ENCODE data around the gene ARHGAP24. TPM values are rescaled to one million over a fixed set of nuclear protein-coding genes. Genes with fewer than 3 reads are reported as not detected.

The ARHGAP24 gene
- total and polyA plus RNA-seq, 2 experiments from 2014 or later = 19.5 to 29.6 TPM

DNA sequence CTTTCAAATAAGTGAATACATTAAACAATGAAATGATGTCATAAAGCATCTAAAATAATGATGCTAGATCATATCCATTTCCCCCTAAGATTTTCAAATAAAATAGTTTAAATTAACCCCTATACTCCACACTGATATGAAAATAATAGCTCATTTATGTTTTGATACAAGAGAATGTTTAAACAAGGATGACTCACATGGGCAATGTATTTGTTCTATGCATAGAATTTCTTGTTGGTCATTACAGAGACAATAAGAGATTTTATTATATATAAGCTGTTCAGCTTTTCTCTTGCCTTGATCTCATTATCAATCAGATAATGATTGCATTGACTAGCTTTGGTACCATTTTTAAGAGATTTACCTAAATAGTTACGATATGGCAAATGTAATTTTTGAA is 411.7 kb downstream of the ARHGAP24 start:
- TF ChIP-seq EZH2phosphoT487 (IDR thresholded peaks at IDR 0.05; ENCODE audit: low read depth, severe bottlenecking, unreplicated experiment) (no peak), EZH2 (IDR thresholded peaks at IDR 0.05; ENCODE audit: borderline replicate concordance) (no peak)
- TF ChIP-seq, protein P1, sequence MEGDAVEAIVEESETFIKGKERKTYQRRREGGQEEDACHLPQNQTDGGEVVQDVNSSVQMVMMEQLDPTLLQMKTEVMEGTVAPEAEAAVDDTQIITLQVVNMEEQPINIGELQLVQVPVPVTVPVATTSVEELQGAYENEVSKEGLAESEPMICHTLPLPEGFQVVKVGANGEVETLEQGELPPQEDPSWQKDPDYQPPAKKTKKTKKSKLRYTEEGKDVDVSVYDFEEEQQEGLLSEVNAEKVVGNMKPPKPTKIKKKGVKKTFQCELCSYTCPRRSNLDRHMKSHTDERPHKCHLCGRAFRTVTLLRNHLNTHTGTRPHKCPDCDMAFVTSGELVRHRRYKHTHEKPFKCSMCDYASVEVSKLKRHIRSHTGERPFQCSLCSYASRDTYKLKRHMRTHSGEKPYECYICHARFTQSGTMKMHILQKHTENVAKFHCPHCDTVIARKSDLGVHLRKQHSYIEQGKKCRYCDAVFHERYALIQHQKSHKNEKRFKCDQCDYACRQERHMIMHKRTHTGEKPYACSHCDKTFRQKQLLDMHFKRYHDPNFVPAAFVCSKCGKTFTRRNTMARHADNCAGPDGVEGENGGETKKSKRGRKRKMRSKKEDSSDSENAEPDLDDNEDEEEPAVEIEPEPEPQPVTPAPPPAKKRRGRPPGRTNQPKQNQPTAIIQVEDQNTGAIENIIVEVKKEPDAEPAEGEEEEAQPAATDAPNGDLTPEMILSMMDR (IDR thresholded peaks at IDR 0.05; ENCODE audit: poor library complexity) = no peak
- Histone ChIP-seq H3K4me1 (ENCODE audit: insufficient read depth) (no peaks in the 10 kb centered on the region), H3K9me2 (replicated peaks; ENCODE audit: insufficient read depth) (no peaks in the 10 kb centered on the region), H3K27ac (no peak overlapping the region), H3K9me3 (ENCODE audit: low read depth) (no peaks in the 10 kb centered on the region), H3K4me2 (no peak overlapping the region), H3K79me2 (no peaks in the 10 kb centered on the region), H3K36me3 (replicated peaks; ENCODE audit: insufficient read depth, low read depth) (no peaks in the 10 kb centered on the region), H3K27me3 (no peaks in the 10 kb centered on the region), H4K20me1 (ENCODE audit: insufficient read depth, poor library complexity, severe bottlenecking) (no peaks in the 10 kb centered on the region), H3K4me3 (no peak overlapping the region), H2AFZ (no peak overlapping the region)
- 100% methylated on average over 1 of the region's 1 CpG for WGBS (ENCODE audit: low lambda C conversion rate, missing lambda C conversion rate)
- DNase-seq (ENCODE audit: low spot score) = no peak

DNA sequence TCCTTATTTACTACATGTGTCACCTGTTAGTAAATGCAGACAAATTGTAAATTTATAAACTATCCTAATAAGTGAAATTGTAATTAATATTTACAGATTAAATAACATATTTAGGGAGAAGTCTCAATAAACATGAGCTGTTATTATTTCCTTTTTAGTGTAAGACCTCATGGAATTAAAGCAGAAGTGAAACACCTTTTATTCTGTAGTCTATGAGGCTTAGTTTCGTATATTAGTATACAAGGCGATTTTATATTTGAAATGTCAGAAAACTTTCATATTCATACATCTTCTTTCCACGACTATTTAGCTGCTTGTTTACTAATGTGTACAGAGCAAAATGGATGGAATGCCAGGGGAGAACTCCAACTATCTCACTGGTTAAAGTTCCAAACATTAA is 414.4 kb downstream of the ARHGAP24 start:
- H3K9me2 ChIP-seq (replicated peaks; ENCODE audit: insufficient read depth) = no peaks in the 10 kb centered on the region
- no peaks in the 10 kb centered on the region for H3K9me3 ChIP-seq (ENCODE audit: low read depth)
- no peak overlapping the region for H3K27ac ChIP-seq
- no peak overlapping the region for H3K4me3 ChIP-seq
- H3K36me3 ChIP-seq (replicated peaks; ENCODE audit: insufficient read depth, low read depth) = no peaks in the 10 kb centered on the region
- no peaks in the 10 kb centered on the region for H3K27me3 ChIP-seq
- H3K4me2 ChIP-seq = no peak overlapping the region
- H2AFZ ChIP-seq = no peak overlapping the region
- H3K79me2 ChIP-seq = no peaks in the 10 kb centered on the region
- WGBS (ENCODE audit: low lambda C conversion rate, missing lambda C conversion rate) = 77% methylated on average over 3 of the region's 3 CpGs
- no peak for DNase-seq (ENCODE audit: low spot score)
- H3K4me1 ChIP-seq (ENCODE audit: insufficient read depth) = no peaks in the 10 kb centered on the region
- no peak for TF ChIP-seq EZH2phosphoT487 (IDR thresholded peaks at IDR 0.05; ENCODE audit: low read depth, severe bottlenecking, unreplicated experiment)
- TF ChIP-seq EZH2 (IDR thresholded peaks at IDR 0.05; ENCODE audit: borderline replicate concordance) = no peak
- TF ChIP-seq, protein P1 (IDR thresholded peaks at IDR 0.05; ENCODE audit: poor library complexity) = no peak
- no peaks in the 10 kb centered on the region for H4K20me1 ChIP-seq (ENCODE audit: insufficient read depth, poor library complexity, severe bottlenecking)

DNA sequence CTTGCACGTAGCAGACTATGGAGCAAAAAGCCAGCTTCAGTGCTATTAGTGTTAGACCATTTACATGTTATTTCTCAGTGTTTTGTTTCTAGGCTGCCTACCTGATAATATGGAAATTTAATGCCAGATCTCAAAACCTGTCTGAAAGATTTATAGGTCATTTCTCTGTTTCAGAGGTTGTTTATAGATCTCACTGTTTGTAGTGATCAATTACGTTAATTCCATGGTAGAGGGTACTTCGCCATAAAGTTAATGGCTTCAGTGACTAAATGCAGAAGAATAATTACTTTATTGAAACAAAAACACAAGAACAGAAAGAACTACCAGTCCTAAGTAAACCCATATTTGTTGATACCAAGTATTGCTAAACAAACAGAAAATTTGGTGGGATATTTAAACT is 420.8 kb downstream of the ARHGAP24 start:
- no peak overlapping the region for H3K4me2 ChIP-seq
- no peak for DNase-seq (ENCODE audit: low spot score)
- H4K20me1 ChIP-seq (ENCODE audit: insufficient read depth, poor library complexity, severe bottlenecking) = no peaks in the 10 kb centered on the region
- H3K36me3 ChIP-seq (replicated peaks; ENCODE audit: insufficient read depth, low read depth) = no peaks in the 10 kb centered on the region
- no peak for TF ChIP-seq EZH2phosphoT487 (IDR thresholded peaks at IDR 0.05; ENCODE audit: low read depth, severe bottlenecking, unreplicated experiment)
- no peak for TF ChIP-seq EZH2 (IDR thresholded peaks at IDR 0.05; ENCODE audit: borderline replicate concordance)
- TF ChIP-seq, protein P1 (IDR thresholded peaks at IDR 0.05; ENCODE audit: poor library complexity) = no peak
- no peaks in the 10 kb centered on the region for H3K9me3 ChIP-seq (ENCODE audit: low read depth)
- H3K27me3 ChIP-seq = no peaks in the 10 kb centered on the region
- no peaks in the 10 kb centered on the region for H3K9me2 ChIP-seq (replicated peaks; ENCODE audit: insufficient read depth)
- WGBS (ENCODE audit: low lambda C conversion rate, missing lambda C conversion rate) = 72% methylated on average over 3 of the region's 3 CpGs
- no peak overlapping the region for H2AFZ ChIP-seq
- H3K4me1 ChIP-seq (ENCODE audit: insufficient read depth) = no peaks in the 10 kb centered on the region
- H3K79me2 ChIP-seq = no peaks in the 10 kb centered on the region
- H3K4me3 ChIP-seq = no peak overlapping the region
- no peak overlapping the region for H3K27ac ChIP-seq

DNA sequence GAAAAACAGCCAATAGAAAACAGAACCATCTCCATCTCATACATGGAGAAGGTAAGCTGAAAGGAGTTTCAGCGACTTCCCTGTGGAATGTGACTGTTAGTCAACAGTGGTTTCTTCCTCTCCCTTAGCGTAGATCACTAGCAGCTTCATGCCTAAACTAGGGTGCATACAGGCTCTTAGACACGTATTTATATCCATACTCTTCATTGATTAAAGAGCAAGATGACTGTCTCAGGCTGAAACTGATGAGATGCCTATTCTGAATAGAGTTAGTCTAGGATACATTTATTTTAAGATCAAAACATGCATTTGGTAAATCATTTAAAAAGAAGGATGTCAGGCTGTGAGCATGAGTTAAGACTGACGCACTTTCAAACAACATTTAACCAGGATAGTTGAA is 423.3 kb downstream of the ARHGAP24 start:
- Histone ChIP-seq H3K79me2 (no peaks in the 10 kb centered on the region), H4K20me1 (ENCODE audit: insufficient read depth, poor library complexity, severe bottlenecking) (no peaks in the 10 kb centered on the region), H3K36me3 (replicated peaks; ENCODE audit: insufficient read depth, low read depth) (no peaks in the 10 kb centered on the region), H2AFZ (no peak overlapping the region), H3K4me3 (no peak overlapping the region), H3K4me1 (ENCODE audit: insufficient read depth) (no peaks in the 10 kb centered on the region), H3K9me2 (replicated peaks; ENCODE audit: insufficient read depth) (no peaks in the 10 kb centered on the region), H3K27ac (no peak overlapping the region), H3K9me3 (ENCODE audit: low read depth) (no peaks in the 10 kb centered on the region), H3K4me2 (no peak overlapping the region), H3K27me3 (no peaks in the 10 kb centered on the region)
- no peak for DNase-seq (ENCODE audit: low spot score)
- 81% methylated on average over 4 of the region's 4 CpGs for WGBS (ENCODE audit: low lambda C conversion rate, missing lambda C conversion rate)
- TF ChIP-seq EZH2 (IDR thresholded peaks at IDR 0.05; ENCODE audit: borderline replicate concordance) (no peak), EZH2phosphoT487 (IDR thresholded peaks at IDR 0.05; ENCODE audit: low read depth, severe bottlenecking, unreplicated experiment) (no peak)
- TF ChIP-seq, protein P1 (IDR thresholded peaks at IDR 0.05; ENCODE audit: poor library complexity) = no peak
